HUES6 (cell line): ENCODE results near the gene DDRGK1.

Source experiments
- H3K27ac ChIP-seq: 2 replicates; pipeline ENCODE4 v1.7.0; 2013; ENCODE audit warnings: low read depth, mild to moderate bottlenecking, low read length, inconsistent platforms
- H3K27me3 ChIP-seq: 2 replicates; pipeline ENCODE4 v1.6.1; 2013; ENCODE audit warnings: low read length; ENCODE audit not compliant: control insufficient read depth, insufficient read depth
- H3K36me3 ChIP-seq: 2 replicates; pipeline ENCODE4 v1.6.1; 2013; ENCODE audit warnings: low read length; ENCODE audit not compliant: control insufficient read depth, insufficient read depth
- H3K4me1 ChIP-seq: 2 replicates; pipeline ENCODE4 v1.6.1; 2013; ENCODE audit warnings: low read length; ENCODE audit not compliant: control insufficient read depth, insufficient read depth
- H3K4me3 ChIP-seq: 2 replicates; pipeline ENCODE4 v1.5.1; 2013; ENCODE audit warnings: low read depth, low read length
- H3K9ac ChIP-seq: one replicate; pipeline ENCODE4 v1.6.1; 2013; ENCODE audit warnings: mild to moderate bottlenecking, low read length
- H3K9me3 ChIP-seq: 2 replicates; pipeline ENCODE4 v1.6.1; 2013; ENCODE audit warnings: low read depth, low read length; ENCODE audit not compliant: control insufficient read depth, insufficient read depth

The DDRGK1 gene

GRCh38 chr20:3209946-3210317, 5.5 kb upstream of the DDRGK1 start:
- Histone ChIP-seq H3K4me3 (peak overlapping the region; percentile 82), H3K27me3 (no peaks in the 10 kb centered on the region), H3K9ac (peak overlapping the region; percentile 93), H3K4me1 (peaks cover 4% of the 10 kb centered on the region; the same call in 1 of the 2 replicates), H3K9me3 (no peaks in the 10 kb centered on the region), H3K36me3 (peaks cover 21% of the 10 kb centered on the region), H3K27ac (0 out of 2 replicates have a peak overlapping the region, but pooled peaks have one; percentile 69)

GRCh38 chr20:3209257-3209945, 4.9 kb upstream of the DDRGK1 start, which contains the start of gene ITPA:
TSS of gene ITPA (plus strand) at chr20:3209498. CDS start at chr20:3209552, 54 bp downstream.
- H3K9me3 ChIP-seq, result no peaks in the 10 kb centered on the region
- H3K9ac ChIP-seq, result peak within 1 kb of the TSS; percentile 93
- peaks cover 18% of the 10 kb centered on the region for H3K36me3 ChIP-seq
- H3K27me3 ChIP-seq, result no peaks in the 10 kb centered on the region
- H3K4me3 ChIP-seq, result peak within 1 kb of the TSS; percentile 82
- peak within 1 kb of the TSS; percentile 69; the same call in 1 of the 2 replicates for H3K27ac ChIP-seq
- H3K4me1 ChIP-seq, result peaks cover 4% of the 10 kb centered on the region; the same call in 1 of the 2 replicates

GRCh38 chr20:3208786-3209256, 4.3 kb upstream of the DDRGK1 start:
- no peaks in the 10 kb centered on the region for H3K9me3 ChIP-seq
- peaks cover 13% of the 10 kb centered on the region for H3K36me3 ChIP-seq
- H3K27me3 ChIP-seq, result no peaks in the 10 kb centered on the region
- H3K9ac ChIP-seq, result peak overlapping the region; percentile 93
- peak overlapping the region; percentile 82 for H3K4me3 ChIP-seq
- peaks cover 4% of the 10 kb centered on the region; the same call in 1 of the 2 replicates for H3K4me1 ChIP-seq
- H3K27ac ChIP-seq, result peak overlapping the region; percentile 69; the same call in 1 of the 2 replicates

GRCh38 chr20:3203315-3204123, 963 bp downstream of the DDRGK1 start:
- Histone ChIP-seq H3K36me3 (peaks cover 28% of the 10 kb centered on the region), H3K9me3 (no peaks in the 10 kb centered on the region), H3K27me3 (no peaks in the 10 kb centered on the region), H3K9ac (peak overlapping the region; percentile 80), H3K4me1 (peaks cover 11% of the 10 kb centered on the region), H3K4me3 (peak overlapping the region; percentile 92), H3K27ac (peak overlapping the region; percentile 56; the same call in 1 of the 2 replicates)

GRCh38 chr20:3202965-3203314, 1.5 kb downstream of the DDRGK1 start:
- Histone ChIP-seq H3K36me3 (peaks cover 28% of the 10 kb centered on the region), H3K9me3 (no peaks in the 10 kb centered on the region), H3K27ac (no peak overlapping the region), H3K4me1 (peaks cover 8% of the 10 kb centered on the region), H3K4me3 (peak overlapping the region; percentile 92), H3K9ac (peak overlapping the region; percentile 80), H3K27me3 (no peaks in the 10 kb centered on the region)

GRCh38 chr20:3199976-3200755, 4.3 kb downstream of the DDRGK1 start:
- H3K27ac ChIP-seq, result no peak overlapping the region
- H3K4me1 ChIP-seq, result peaks cover 8% of the 10 kb centered on the region
- H3K27me3 ChIP-seq, result no peaks in the 10 kb centered on the region
- peaks cover 51% of the 10 kb centered on the region for H3K36me3 ChIP-seq
- H3K9me3 ChIP-seq, result no peaks in the 10 kb centered on the region
- H3K9ac ChIP-seq, result no peak overlapping the region
- no peak overlapping the region for H3K4me3 ChIP-seq

GRCh38 chr20:3199206-3199605, 5.3 kb downstream of the DDRGK1 start:
- H3K9me3 ChIP-seq, result no peaks in the 10 kb centered on the region
- no peak overlapping the region for H3K4me3 ChIP-seq
- no peak overlapping the region for H3K27ac ChIP-seq
- H3K9ac ChIP-seq, result no peak overlapping the region
- H3K27me3 ChIP-seq, result no peaks in the 10 kb centered on the region
- peaks cover 8% of the 10 kb centered on the region for H3K4me1 ChIP-seq
- peaks cover 61% of the 10 kb centered on the region for H3K36me3 ChIP-seq

GRCh38 chr20:3195590-3196237, 8.8 kb downstream of the DDRGK1 start:
- no peak overlapping the region for H3K27ac ChIP-seq

GRCh38 chr20:3194617-3195280, 9.7 kb downstream of the DDRGK1 start:
- Histone ChIP-seq H3K4me3 (no peak overlapping the region), H3K36me3 (peaks cover 83% of the 10 kb centered on the region), H3K9me3 (no peaks in the 10 kb centered on the region), H3K27me3 (no peaks in the 10 kb centered on the region), H3K9ac (no peak overlapping the region), H3K4me1 (no peaks in the 10 kb centered on the region), H3K27ac (no peak overlapping the region)

More at GRCh38 chr20:3195590-3196237, 8.8 kb downstream of the DDRGK1 start:
- no peaks in the 10 kb centered on the region for H3K27me3 ChIP-seq
- H3K36me3 ChIP-seq, result peaks cover 84% of the 10 kb centered on the region
- no peaks in the 10 kb centered on the region for H3K9me3 ChIP-seq
- no peaks in the 10 kb centered on the region for H3K4me1 ChIP-seq
- no peak overlapping the region for H3K9ac ChIP-seq
- H3K4me3 ChIP-seq, result no peak overlapping the region
